ENCODE measurements around the gene CHCHD6. TPM values are rescaled to one million over a fixed set of nuclear protein-coding genes. Genes with fewer than 3 reads are reported as not detected.

Gene CHCHD6
- total RNA-seq, 1 experiment from 2014 or later, result 40.9 TPM

- TF ChIP-seq E2F5 (CRISPR knock-in tag; IDR thresholded peaks at IDR 0.05) (no peak), E2F4 (CRISPR knock-in tag; IDR thresholded peaks at IDR 0.05; ENCODE audit: borderline replicate concordance, low read depth) (no peak), MXD4 (CRISPR knock-in tag; IDR thresholded peaks at IDR 0.05; ENCODE audit: borderline replicate concordance) (no peak), ZBTB21 (CRISPR knock-in tag; IDR thresholded peaks at IDR 0.05; ENCODE audit: borderline replicate concordance) (no peak), ATF2 (CRISPR knock-in tag; IDR thresholded peaks at IDR 0.05; ENCODE audit: borderline replicate concordance, low read depth) (no peak), TCF7 (CRISPR knock-in tag; IDR thresholded peaks at IDR 0.05; ENCODE audit: low read depth) (no peak), IRF1 (CRISPR knock-in tag; IDR thresholded peaks at IDR 0.05) (no peak), AFF4 (CRISPR knock-in tag; IDR thresholded peaks at IDR 0.05; ENCODE audit: borderline replicate concordance) (no peak), CREB1 (CRISPR knock-in tag; IDR thresholded peaks at IDR 0.05) (no peak), JUN (CRISPR knock-in tag; IDR thresholded peaks at IDR 0.05) (no peak), NR1H2 (CRISPR knock-in tag; IDR thresholded peaks at IDR 0.05) (no peak), SOX15 (CRISPR knock-in tag; IDR thresholded peaks at IDR 0.05) (no peak), ZNF416 (CRISPR knock-in tag; IDR thresholded peaks at IDR 0.05) (no peak), GRHL2 (CRISPR knock-in tag; IDR thresholded peaks at IDR 0.05; ENCODE audit: insufficient replicate concordance, severe bottlenecking) (no peak), CREM (CRISPR knock-in tag; IDR thresholded peaks at IDR 0.05) (no peak), ATF3 (CRISPR knock-in tag; conservative IDR thresholded peaks at IDR 0.05) (no peak), ZNF512 (CRISPR knock-in tag; IDR thresholded peaks at IDR 0.05; ENCODE audit: borderline replicate concordance) (no peak)
- POLR2A ChIA-PET, result no interaction called here
- H3K4me1 Mint-ChIP-seq, result peaks cover 5% of the 10 kb centered on the region; the same call in 1 of the 2 replicates
- peaks cover 13% of the 10 kb centered on the region for H3K9me3 Mint-ChIP-seq
- H3K27ac Mint-ChIP-seq, result no peak overlapping the region
- no peak for DNase-seq (ENCODE audit: low spot score)
- CTCF ChIA-PET, result interaction anchor here (1.0 kb wide), 1 partner anchor 22 kb away, joined by 4 read pairs; no protein-coding TSS in a partner anchor
- H3K27me3 Mint-ChIP-seq (ENCODE audit: low read depth), result no peaks in the 10 kb centered on the region
- no peak overlapping the region for H3K4me3 Mint-ChIP-seq
- ATAC-seq, result no peak
- H3K36me3 Mint-ChIP-seq, result peaks cover 11% of the 10 kb centered on the region
Measured at GRCh38 chr3:126916546-126916945, 212.5 kb downstream of the CHCHD6 start.

Measured in WTC11 (cell line).